GM19035 (cell line): ENCODE measurements around the gene DUSP7.

Experiments used
- ATAC-seq: cut with Tn5 transposase; IDR thresholded peaks from one replicate; pipeline ENCODE4 v1.9.1; 2021; ENCODE audit not compliant: unreplicated experiment

DUSP7 gene

GRCh38 chr3:52030714-52031310 is 25.6 kb downstream of the DUSP7 start:
- ATAC-seq = no peak

GRCh38 chr3:52029535-52029934 is 26.8 kb downstream of the DUSP7 start:
- ATAC-seq = no peak

GRCh38 chr3:52029053-52029452 is 27.3 kb downstream of the DUSP7 start:
- ATAC-seq = no peak

- ATAC-seq = no peak
These were observed 27.8 kb downstream of the DUSP7 start for GRCh38 chr3:52028572-52028971.

- ATAC-seq = no peak
These were observed 30.3 kb downstream of the DUSP7 start for GRCh38 chr3:52026041-52026440.

- ATAC-seq = no peak
These were observed 30.9 kb downstream of the DUSP7 start for GRCh38 chr3:52025453-52025852.

- ATAC-seq = no peak
These were observed 31.5 kb downstream of the DUSP7 start for GRCh38 chr3:52024765-52025452.

- ATAC-seq = no peak
These were observed 32.3 kb downstream of the DUSP7 start for GRCh38 chr3:52023860-52024764.

GRCh38 chr3:52023101-52023770 is 33.1 kb downstream of the DUSP7 start:
- no peak for ATAC-seq

GRCh38 chr3:52022323-52023100 is 33.9 kb downstream of the DUSP7 start:
- ATAC-seq = no peak

- ATAC-seq = no peak
These were observed 34.7 kb downstream of the DUSP7 start for GRCh38 chr3:52021489-52022268.

GRCh38 chr3:52020796-52021195 is 35.6 kb downstream of the DUSP7 start:
- no peak for ATAC-seq

- no peak for ATAC-seq
These were observed 36.9 kb downstream of the DUSP7 start for GRCh38 chr3:52019352-52020080.

- no peak for ATAC-seq
These were observed 37.9 kb downstream of the DUSP7 start for GRCh38 chr3:52018319-52019000.

GRCh38 chr3:52017586-52017985 is 38.8 kb downstream of the DUSP7 start:
- ATAC-seq = no peak

GRCh38 chr3:52015438-52016228 is 40.7 kb downstream of the DUSP7 start:
- no peak for ATAC-seq

GRCh38 chr3:52014613-52015012 is 41.8 kb downstream of the DUSP7 start:
- ATAC-seq = no peak
